Measurements from ENCODE around the gene MPEG1. TPM values are rescaled to one million over a fixed set of nuclear protein-coding genes. Genes with fewer than 3 reads are reported as not detected.

Gene MPEG1
- total and polyA plus RNA-seq, 12 donors, result 2.9 to 45.9 (median 5.9) TPM

DNA sequence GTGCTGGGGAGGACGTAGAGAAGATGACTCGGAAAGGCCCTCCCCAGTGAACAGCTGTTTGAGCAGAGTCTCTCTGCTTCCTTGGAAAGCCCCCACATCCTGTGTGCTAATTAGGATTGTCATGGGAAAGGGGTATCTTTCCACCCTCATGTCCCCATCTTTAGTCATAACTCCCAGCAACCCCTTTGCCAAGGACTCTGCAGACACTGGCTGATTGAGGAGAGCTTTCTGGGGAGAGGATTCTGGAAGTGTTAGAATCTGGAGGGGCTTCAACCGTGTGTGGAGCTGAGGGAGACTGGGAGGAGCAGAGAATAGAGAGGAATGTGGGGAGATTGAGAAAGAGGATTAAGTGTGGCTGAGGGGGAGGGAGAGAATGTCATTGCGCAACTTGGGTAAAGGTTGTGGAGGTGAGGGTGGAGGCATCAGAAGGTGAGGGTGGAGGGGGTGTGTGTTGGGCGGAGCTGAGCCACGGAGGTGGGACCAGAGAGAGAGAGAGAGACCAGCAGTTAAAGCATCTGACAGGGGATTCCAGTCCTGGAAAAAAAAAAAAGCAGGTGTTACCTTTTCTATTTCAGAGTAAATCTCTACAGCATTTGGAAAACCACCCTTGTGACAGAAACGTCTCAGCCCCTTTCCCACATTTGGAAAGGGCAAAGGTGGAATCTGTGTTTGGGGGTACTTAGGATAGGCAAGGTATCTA, 38.6 kb downstream of the MPEG1 start:
- Histone ChIP-seq H3K9me3 (peaks cover 0 to 7% (median under 1%) of the 10 kb centered on the region in 11 donors), H3K27me3 (peaks cover 0 to 16% (median 0%) of the 10 kb centered on the region in 7 donors), H3K4me1 (peaks cover 0 to 34% (median 17%) of the 10 kb centered on the region in 9 donors), H3K36me3 (no peaks in the 10 kb centered on the region), H3K27ac (peak overlapping the region in 7 of 10 donors; percentile 16 to 80 (median 63)), H3K4me3 (peak overlapping the region in 9 of 10 donors; percentile 63 to 74 (median 68))
- 35 to 50% methylated on average over 7 of the region's 7 CpGs for WGBS, 2 donors
- TF ChIP-seq, protein P1, sequence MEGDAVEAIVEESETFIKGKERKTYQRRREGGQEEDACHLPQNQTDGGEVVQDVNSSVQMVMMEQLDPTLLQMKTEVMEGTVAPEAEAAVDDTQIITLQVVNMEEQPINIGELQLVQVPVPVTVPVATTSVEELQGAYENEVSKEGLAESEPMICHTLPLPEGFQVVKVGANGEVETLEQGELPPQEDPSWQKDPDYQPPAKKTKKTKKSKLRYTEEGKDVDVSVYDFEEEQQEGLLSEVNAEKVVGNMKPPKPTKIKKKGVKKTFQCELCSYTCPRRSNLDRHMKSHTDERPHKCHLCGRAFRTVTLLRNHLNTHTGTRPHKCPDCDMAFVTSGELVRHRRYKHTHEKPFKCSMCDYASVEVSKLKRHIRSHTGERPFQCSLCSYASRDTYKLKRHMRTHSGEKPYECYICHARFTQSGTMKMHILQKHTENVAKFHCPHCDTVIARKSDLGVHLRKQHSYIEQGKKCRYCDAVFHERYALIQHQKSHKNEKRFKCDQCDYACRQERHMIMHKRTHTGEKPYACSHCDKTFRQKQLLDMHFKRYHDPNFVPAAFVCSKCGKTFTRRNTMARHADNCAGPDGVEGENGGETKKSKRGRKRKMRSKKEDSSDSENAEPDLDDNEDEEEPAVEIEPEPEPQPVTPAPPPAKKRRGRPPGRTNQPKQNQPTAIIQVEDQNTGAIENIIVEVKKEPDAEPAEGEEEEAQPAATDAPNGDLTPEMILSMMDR (IDR thresholded peaks at IDR 0.05), result no peak
- ATAC-seq, result no peak
- intact Hi-C loops (cut with DNase I), result loop anchor here in 8 of 10 donors (2.0 to 10.0 kb wide), 10 partner anchors 33 to 501 kb away; partner anchors contain the start of gene OR5A2 (in 4 of the 8)
- no peak for DNase-seq

DNA sequence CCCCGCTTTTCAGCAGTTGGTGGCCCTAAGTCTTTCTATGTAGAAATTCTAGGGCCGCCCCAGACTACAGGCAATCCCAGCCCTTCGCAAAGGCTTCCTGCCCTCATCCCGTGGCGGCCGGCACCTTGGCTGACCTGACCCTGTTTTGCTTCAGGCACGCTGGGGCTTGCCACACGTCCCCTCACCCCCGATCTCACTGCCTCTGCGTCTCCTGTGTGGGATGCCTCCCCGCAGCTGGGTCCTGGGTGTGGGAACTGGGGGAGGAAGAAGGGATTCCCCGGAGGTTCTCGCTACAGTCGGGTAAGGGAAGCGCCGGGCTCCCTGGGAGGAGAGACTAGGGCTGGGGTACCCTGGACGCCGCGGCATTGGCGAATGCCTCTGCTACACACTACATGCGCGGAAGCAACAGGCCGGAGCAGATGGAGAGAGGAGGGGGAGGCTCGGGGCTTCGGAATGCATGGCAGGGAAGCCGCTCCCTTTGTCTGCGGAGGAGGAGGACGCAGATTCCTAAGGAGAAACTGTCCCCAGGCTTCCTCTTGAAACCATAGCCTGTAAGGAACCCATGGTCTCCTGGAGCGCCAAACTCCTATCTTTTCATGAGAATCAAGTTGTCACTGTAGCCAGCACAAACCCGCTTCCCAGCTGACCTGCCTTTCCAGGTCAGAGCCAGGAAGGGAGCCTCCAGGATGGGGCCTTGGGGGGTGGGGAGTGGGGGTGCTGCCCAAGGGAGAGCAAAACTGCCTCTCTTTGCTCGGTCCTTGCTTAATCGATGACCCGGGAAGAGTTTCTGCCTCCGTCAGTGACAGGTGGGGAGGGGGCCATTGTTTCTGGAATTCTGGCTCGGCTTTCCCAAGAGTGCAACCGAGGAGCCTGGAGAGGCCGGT, 39.4 kb downstream of the MPEG1 start:
- TF ChIP-seq, protein P1 (IDR thresholded peaks at IDR 0.05), result no peak
- WGBS, 2 donors, result 5 to 7% methylated on average over 37 of the region's 37 CpGs

DNA sequence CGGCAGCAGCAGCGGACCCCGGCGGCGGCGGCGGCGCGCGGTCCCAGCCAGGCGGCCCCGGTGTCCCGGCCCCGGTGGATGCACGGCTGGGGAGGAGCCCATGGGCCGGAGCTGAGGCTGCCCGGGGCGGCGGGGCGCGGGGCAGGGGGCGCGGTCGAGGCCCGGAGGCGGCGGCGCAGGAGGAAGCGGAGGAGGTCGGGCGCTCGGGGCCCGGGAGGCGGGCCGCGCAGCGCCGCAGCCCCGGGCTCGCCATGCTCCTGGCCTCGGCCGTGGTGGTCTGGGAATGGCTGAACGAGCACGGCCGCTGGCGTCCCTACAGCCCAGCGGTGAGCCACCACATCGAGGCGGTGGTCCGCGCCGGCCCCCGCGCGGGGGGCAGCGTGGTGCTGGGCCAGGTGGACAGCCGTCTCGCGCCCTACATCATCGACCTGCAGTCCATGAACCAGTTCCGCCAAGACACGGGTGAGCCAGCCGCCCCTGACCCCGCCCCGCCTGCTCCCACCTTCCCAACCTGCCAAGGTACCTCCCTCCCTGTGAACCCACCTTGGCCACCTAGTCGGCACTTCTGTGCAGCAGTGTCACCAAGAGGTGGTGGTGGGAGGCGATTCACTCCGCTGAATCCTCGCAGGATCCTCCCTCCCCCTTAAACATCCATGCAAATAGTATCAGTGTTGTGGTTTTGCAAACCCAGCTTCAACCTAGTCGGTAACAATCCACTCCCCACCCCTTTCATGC, 40.2 kb downstream of the MPEG1 start:
- TF ChIP-seq, protein P1 (IDR thresholded peaks at IDR 0.05), result no peak
- peak in 1 of 2 donors; percentile 27 for DNase-seq
- Histone ChIP-seq H3K36me3 (no peaks in the 10 kb centered on the region), H3K9me3 (no peaks in the 10 kb centered on the region), H3K27ac (peak overlapping the region in 7 of 10 donors; percentile 26 to 80 (median 53)), H3K4me3 (peak overlapping the region; percentile 45 to 74 (median 68)), H3K27me3 (peaks cover 0 to 16% (median 0%) of the 10 kb centered on the region in 7 donors), H3K4me1 (peaks cover 0 to 34% (median 17%) of the 10 kb centered on the region in 9 donors)
- 1% methylated on average over 48 to 70 of the region's 70 CpGs for WGBS, 2 donors
- ATAC-seq, result peak in 4 of 8 donors; percentile 9 to 44 (median 23)
- intact Hi-C loops (cut with DNase I), result loop anchor here in 8 of 10 donors (2.0 to 10.0 kb wide), 10 partner anchors 34 to 502 kb away; partner anchors contain the start of gene OR5A2 (in 4 of the 8)

More for the DNA sequence above, 39.4 kb downstream of the MPEG1 start:
- ATAC-seq, result peak in 5 of 8 donors; percentile 7 to 48 (median 13)
- peak overlapping the region; percentile 45 to 74 (median 68) for H3K4me3 ChIP-seq
- H3K9me3 ChIP-seq, result no peaks in the 10 kb centered on the region
- H3K4me1 ChIP-seq, result peaks cover 0 to 34% (median 17%) of the 10 kb centered on the region in 9 donors
- intact Hi-C loops (cut with DNase I), result loop anchor here in 8 of 10 donors (2.0 to 10.0 kb wide), 10 partner anchors 33 to 501 kb away; partner anchors contain the start of gene OR5A2 (in 4 of the 8)
- H3K27ac ChIP-seq, result peak overlapping the region in 9 of 10 donors; percentile 16 to 80 (median 53)
- H3K27me3 ChIP-seq, result peaks cover 0 to 16% (median 0%) of the 10 kb centered on the region in 7 donors
- no peaks in the 10 kb centered on the region for H3K36me3 ChIP-seq
- DNase-seq, result peak; percentile 22 to 24

Measured in heart right ventricle (tissue), 16 donors.